ENCODE results near the gene HDDC3.

DNA sequence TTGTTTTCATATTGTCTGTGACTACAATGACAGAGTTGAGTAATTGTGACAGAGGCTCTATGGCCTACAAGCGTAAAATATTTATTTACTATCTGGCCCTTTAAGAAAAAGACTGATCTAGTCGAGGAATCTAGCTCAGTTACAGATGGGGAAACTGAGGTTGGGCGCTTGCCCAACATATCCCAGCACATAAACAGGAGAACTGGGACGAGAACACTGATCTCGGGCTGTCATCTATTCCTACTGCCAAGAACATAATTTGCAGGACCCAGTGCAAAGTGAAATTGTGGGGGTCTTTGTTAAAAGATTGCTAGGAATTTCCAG, 46.1 kb downstream of the HDDC3 start:
- TF ChIP-seq, protein P1, sequence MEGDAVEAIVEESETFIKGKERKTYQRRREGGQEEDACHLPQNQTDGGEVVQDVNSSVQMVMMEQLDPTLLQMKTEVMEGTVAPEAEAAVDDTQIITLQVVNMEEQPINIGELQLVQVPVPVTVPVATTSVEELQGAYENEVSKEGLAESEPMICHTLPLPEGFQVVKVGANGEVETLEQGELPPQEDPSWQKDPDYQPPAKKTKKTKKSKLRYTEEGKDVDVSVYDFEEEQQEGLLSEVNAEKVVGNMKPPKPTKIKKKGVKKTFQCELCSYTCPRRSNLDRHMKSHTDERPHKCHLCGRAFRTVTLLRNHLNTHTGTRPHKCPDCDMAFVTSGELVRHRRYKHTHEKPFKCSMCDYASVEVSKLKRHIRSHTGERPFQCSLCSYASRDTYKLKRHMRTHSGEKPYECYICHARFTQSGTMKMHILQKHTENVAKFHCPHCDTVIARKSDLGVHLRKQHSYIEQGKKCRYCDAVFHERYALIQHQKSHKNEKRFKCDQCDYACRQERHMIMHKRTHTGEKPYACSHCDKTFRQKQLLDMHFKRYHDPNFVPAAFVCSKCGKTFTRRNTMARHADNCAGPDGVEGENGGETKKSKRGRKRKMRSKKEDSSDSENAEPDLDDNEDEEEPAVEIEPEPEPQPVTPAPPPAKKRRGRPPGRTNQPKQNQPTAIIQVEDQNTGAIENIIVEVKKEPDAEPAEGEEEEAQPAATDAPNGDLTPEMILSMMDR (IDR thresholded peaks at IDR 0.05): peak in 4 of 12 donors; percentile 7 to 30 (median 27)
- no peak for TF ChIP-seq POLR2A (IDR thresholded peaks at IDR 0.05)

Measured in heart left ventricle (tissue), 13 donors.